Activated B cell treated with CpG ODN at 0.5 μM for 24 hours (primary cell): ENCODE results near the gene ZNF512. TPM values are rescaled to one million over a fixed set of nuclear protein-coding genes. Genes with fewer than 3 reads are reported as not detected.
"Not testable (repeated sequence)": the region's sequence is repeated elsewhere in the genome, so short reads cannot be mapped to it uniquely, and the experiment has no call there.

Experiments used
- ATAC-seq: fragments of 200-7000 bp; cut with Tn5 transposase; one replicate; pipeline ENCODE4 v1.10.0; 2021; ENCODE audit warnings: low read depth, mild to moderate bottlenecking, moderate library complexity
- CTCF ChIA-PET: fragments of 350-600 bp; sonication (Branson Sonifier 250); formaldehyde crosslinking; loops from one replicate; lab custom pipeline; 2021; ENCODE audit warnings: antibody characterized with exemption; lab: Charles Lee
- POLR2A ChIA-PET: fragments of 350-600 bp; sonication (Branson Sonifier 250); formaldehyde crosslinking; loops from one replicate; lab custom pipeline; 2021; ENCODE audit warnings: antibody characterized with exemption; lab: Charles Lee
- DNase-seq: peaks from one replicate; pipeline ENCODE4 v3.0.0; 2022
- H3K27ac Mint-ChIP-seq: one replicate; pipeline ENCODE4 v1.8.0; 2020; ENCODE audit warnings: mixed read lengths
- H3K27me3 Mint-ChIP-seq: one replicate; pipeline ENCODE4 v1.8.0; 2021; ENCODE audit warnings: mixed read lengths
- H3K36me3 Mint-ChIP-seq: one replicate; pipeline ENCODE4 v1.8.0; 2021; ENCODE audit warnings: low read depth, mixed read lengths
- H3K4me1 Mint-ChIP-seq: one replicate; pipeline ENCODE4 v1.8.0; 2021; ENCODE audit warnings: mixed read lengths
- H3K4me3 Mint-ChIP-seq: one replicate; pipeline ENCODE4 v1.8.0; 2020; ENCODE audit warnings: mild to moderate bottlenecking, mixed read lengths
- H3K9me3 Mint-ChIP-seq: one replicate; pipeline ENCODE4 v1.8.0; 2020; ENCODE audit warnings: mixed read lengths
- intact Hi-C: fragments of 100-400 bp; cut with micrococcal nuclease; formaldehyde crosslinking; loops from one replicate; pipeline ENCODE4 v1.15.1; 2024
- total RNA-seq: library from RNA; stranded (reverse); gene quantifications from 2 replicates; pipeline ENCODE4 v1.2.3, GENCODE V29; 2022
- TF ChIP-seq, protein P1 (sequence below): fragments of 200-600 bp; IDR thresholded peaks from one replicate; pipeline ENCODE4 v1.8.0; 2022; ENCODE audit warnings: antibody characterized with exemption, mild to moderate bottlenecking

The ZNF512 gene
- total RNA-seq, 1 donor from 2014 or later: 48.7 TPM

DNA sequence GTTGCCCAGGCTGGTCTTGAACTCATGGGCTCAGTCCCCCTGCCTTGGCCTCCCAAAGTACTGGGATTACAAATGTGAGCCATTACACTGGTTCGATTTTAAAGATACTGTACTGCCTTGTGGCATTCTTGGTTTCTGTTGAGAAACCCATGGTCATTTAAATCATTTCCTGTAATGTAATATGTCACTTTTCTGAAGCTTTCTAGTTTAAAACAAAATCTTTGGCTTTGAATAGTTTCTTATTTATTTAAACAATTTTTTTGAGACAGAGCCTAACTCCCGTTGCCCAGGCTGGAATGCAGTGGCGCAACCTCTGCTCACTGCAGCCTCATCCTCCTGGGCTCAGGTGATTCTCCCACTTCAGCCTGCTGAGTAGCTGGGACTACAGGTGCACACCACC lies 8.9 kb downstream of the ZNF512 start:
- ATAC-seq: no peak
- TF ChIP-seq, protein P1, sequence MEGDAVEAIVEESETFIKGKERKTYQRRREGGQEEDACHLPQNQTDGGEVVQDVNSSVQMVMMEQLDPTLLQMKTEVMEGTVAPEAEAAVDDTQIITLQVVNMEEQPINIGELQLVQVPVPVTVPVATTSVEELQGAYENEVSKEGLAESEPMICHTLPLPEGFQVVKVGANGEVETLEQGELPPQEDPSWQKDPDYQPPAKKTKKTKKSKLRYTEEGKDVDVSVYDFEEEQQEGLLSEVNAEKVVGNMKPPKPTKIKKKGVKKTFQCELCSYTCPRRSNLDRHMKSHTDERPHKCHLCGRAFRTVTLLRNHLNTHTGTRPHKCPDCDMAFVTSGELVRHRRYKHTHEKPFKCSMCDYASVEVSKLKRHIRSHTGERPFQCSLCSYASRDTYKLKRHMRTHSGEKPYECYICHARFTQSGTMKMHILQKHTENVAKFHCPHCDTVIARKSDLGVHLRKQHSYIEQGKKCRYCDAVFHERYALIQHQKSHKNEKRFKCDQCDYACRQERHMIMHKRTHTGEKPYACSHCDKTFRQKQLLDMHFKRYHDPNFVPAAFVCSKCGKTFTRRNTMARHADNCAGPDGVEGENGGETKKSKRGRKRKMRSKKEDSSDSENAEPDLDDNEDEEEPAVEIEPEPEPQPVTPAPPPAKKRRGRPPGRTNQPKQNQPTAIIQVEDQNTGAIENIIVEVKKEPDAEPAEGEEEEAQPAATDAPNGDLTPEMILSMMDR: no peak
- intact Hi-C loops: no loop called here
- DNase-seq: no peak
- CTCF ChIA-PET: no interaction called here
- peaks cover 23% of the 10 kb centered on the region for H3K4me1 Mint-ChIP-seq
- H3K9me3 Mint-ChIP-seq: peaks cover 28% of the 10 kb centered on the region
- POLR2A ChIA-PET: interaction anchor here (0.7 kb wide), 1 partner anchor 9 kb away, joined by 13 read pairs; no protein-coding TSS in a partner anchor
- no peak overlapping the region for H3K27ac Mint-ChIP-seq
- no peaks in the 10 kb centered on the region for H3K27me3 Mint-ChIP-seq
- H3K4me3 Mint-ChIP-seq: no peak overlapping the region
- peaks cover 54% of the 10 kb centered on the region for H3K36me3 Mint-ChIP-seq

DNA sequence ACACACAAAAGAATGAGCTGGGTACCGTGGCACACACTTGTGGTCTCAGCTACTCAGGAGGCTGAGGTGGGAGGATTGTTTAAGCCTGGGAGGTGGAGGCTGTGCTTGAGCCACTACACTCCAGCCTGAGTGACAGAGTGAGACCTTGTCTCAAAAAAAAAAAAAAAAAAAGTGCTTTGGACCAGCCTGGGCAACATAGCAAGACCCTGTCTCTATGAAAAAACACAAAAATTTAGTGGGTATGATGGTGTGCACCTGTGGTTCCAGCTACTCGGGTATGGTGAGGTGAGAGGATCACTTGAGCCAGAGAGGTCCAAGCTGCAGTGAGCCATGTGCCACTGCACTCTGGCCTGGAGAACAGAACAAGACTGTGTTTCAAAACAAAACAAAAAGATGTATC lies 10.4 kb downstream of the ZNF512 start:
- H3K27me3 Mint-ChIP-seq: no peaks in the 10 kb centered on the region
- H3K36me3 Mint-ChIP-seq: peaks cover 56% of the 10 kb centered on the region
- ChIA-PET CTCF (no interaction called here), POLR2A (no interaction called here)
- H3K9me3 Mint-ChIP-seq: peaks cover 25% of the 10 kb centered on the region
- ATAC-seq: no peak
- H3K4me1 Mint-ChIP-seq: peaks cover 24% of the 10 kb centered on the region
- no peak overlapping the region for H3K4me3 Mint-ChIP-seq
- DNase-seq: no peak
- intact Hi-C loops: no loop called here
- TF ChIP-seq, protein P1: no peak
- H3K27ac Mint-ChIP-seq: no peak overlapping the region

DNA sequence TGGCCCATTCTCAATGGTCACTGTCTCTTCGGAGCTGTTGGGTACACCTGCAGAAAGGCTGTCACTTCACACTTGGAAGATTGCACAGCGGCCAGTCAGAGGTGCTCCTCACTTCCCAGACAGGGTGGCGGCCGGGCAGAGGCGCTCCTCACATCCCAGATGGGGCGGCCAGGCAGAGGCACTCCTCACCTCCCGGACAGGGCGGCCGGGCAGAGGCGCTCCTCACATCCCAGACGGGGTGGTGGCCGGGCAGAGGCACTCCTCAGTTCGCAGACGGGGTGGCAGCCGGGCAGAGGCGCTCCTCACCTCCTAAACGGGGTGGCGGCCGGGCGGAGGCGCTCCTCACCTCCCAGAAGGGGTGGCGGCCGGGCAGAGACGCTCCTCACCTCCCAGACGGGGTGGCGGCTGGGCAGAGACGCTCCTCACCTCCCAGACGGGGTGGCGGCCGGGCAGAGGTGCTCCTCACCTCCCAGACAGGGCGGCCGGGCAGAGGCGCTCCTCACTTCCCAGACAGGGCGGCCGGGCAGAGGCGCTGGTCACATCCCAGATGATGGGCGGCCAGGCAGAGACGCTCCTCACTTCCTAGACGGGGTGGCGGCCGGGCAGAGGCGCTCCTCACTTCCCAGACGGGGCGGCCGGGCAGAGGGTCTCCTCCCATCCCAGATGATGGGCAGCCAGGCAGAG lies 11.3 kb downstream of the ZNF512 start:
- DNase-seq, H3K4me3 Mint-ChIP-seq, H3K27ac Mint-ChIP-seq, ATAC-seq, intact Hi-C loops, POLR2A ChIA-PET, CTCF ChIA-PET, H3K27me3 Mint-ChIP-seq: not testable (repeated sequence)
- Mint-ChIP-seq H3K4me1 (peaks cover 24% of the 10 kb centered on the region), H3K36me3 (peaks cover 63% of the 10 kb centered on the region), H3K9me3 (peaks cover 25% of the 10 kb centered on the region)

DNA sequence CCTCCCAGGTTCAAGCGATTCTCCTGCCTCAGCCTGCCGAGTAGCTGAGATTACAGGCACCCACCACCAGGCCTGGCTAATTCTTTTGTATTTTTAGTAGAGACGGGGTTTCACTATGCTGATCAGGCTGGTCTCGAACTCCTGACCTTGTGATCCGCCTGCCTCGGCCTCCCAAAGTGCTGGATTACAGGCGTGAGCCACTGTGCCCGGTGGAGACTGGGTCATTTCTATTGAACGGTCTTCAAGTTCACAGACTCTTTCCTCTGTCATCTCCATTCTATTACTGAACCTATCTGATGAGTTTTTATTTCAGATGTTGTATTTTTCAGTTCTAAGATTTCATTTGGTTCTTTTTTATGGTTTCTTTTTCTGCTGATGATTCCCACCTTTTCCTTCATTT lies 12.6 kb downstream of the ZNF512 start:
- Mint-ChIP-seq H3K9me3 (peaks cover 15% of the 10 kb centered on the region), H3K4me1 (peaks cover 22% of the 10 kb centered on the region), H3K36me3 (peaks cover 65% of the 10 kb centered on the region)
- ATAC-seq, CTCF ChIA-PET, H3K4me3 Mint-ChIP-seq, H3K27me3 Mint-ChIP-seq, DNase-seq, H3K27ac Mint-ChIP-seq, POLR2A ChIA-PET, intact Hi-C loops: not testable (repeated sequence)

DNA sequence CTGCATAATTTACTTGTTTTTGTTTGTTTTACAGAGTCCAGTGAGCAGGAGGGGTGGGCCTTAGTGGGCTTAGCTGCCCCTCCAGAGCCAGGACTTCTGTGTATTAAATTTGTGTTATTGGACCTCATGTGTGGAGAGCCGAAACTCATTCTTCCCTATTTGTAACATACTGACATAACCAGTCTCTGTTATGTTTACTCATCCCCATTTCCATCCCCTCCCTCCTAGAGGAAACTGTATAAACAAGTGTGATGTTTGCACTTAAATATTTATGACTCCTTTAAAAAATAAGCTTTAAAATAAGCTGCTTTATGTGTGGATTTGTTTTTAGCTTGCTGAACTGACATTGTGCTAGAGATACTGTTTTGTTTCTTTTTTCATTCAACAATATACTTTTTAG lies 13.8 kb downstream of the ZNF512 start:
- Mint-ChIP-seq H3K27ac (no peak overlapping the region), H3K27me3 (no peaks in the 10 kb centered on the region), H3K4me3 (no peak overlapping the region), H3K9me3 (peaks cover 10% of the 10 kb centered on the region), H3K36me3 (peaks cover 68% of the 10 kb centered on the region), H3K4me1 (peaks cover 19% of the 10 kb centered on the region)
- intact Hi-C loops: no loop called here
- TF ChIP-seq, protein P1: no peak
- POLR2A ChIA-PET: no interaction called here
- CTCF ChIA-PET: no interaction called here
- DNase-seq (no peak), ATAC-seq (no peak)

DNA sequence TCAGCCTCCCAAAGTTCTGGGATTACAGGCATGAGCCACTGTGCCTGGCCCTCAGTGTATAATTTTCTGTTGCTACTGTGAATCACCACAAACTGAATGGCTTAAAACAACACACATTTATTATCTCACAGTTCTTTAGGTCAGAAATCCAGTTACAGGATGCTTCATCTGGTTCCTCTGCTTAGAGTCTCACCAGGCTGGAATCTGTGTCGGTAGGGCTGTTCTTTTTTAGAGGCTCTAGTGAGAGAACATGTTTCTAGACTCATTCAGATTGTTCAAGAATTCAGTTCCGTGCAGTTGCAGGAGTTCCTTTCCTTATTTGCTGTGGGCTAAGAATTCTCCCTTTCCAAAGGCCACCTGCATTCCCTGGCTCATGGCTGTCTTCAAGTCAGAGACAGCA lies 23.8 kb downstream of the ZNF512 start:
- Mint-ChIP-seq H3K36me3 (peaks cover 77% of the 10 kb centered on the region), H3K4me1 (no peaks in the 10 kb centered on the region), H3K27ac (no peak overlapping the region), H3K9me3 (no peaks in the 10 kb centered on the region), H3K4me3 (no peak overlapping the region), H3K27me3 (no peaks in the 10 kb centered on the region)
- POLR2A ChIA-PET: no interaction called here
- DNase-seq: no peak
- TF ChIP-seq, protein P1: no peak
- CTCF ChIA-PET: no interaction called here
- intact Hi-C loops: no loop called here
- ATAC-seq: no peak
